IMR-90 (cell line): ENCODE data around the gene SEMA3G. TPM values are rescaled to one million over a fixed set of nuclear protein-coding genes. Genes with fewer than 3 reads are reported as not detected.

ENCODE experiments used
- ATAC-seq: fragments of 200-7000 bp; cut with Tn5 transposase; 2 replicates; pipeline ENCODE4 v1.9.1; 2020; ENCODE audit warnings: low read depth, mild to moderate bottlenecking, moderate library complexity
- BruUV-seq: library from RNA; stranded (reverse); fragments of 400-500 nt; replicated peaks from 2 replicates; lab custom pipeline; 2021; lab: Mats Ljungman, UMichigan
- CTCF ChIA-PET: fragments of 300-600 bp; formaldehyde crosslinking; extraction: SDS; loops from one replicate; lab custom pipeline; 2021; ENCODE audit warnings: antibody characterized with exemption; lab: Yijun Ruan, JAX
- POLR2A ChIA-PET: fragments of 300-600 bp; sonication (Branson Sonifier 250); formaldehyde crosslinking; loops from one replicate; lab custom pipeline; 2022; ENCODE audit warnings: antibody characterized with exemption; ENCODE audit not compliant: unreplicated experiment; lab: Charles Lee
- DNase-seq: peaks from one replicate; pipeline ENCODE4 v3.0.0; 2013
- H2AFZ ChIP-seq: replicated peaks from 2 replicates; pipeline ENCODE3; 2013; ENCODE audit warnings: low read length, mild to moderate bottlenecking; ENCODE audit not compliant: poor library complexity
- H2AK5ac ChIP-seq: 2 replicates; pipeline ENCODE4 v1.6.1; 2013; ENCODE audit warnings: low read depth, low read length, inconsistent platforms
- H2AK9ac ChIP-seq: replicated peaks from 2 replicates; pipeline ENCODE3; 2013; ENCODE audit warnings: mild to moderate bottlenecking, low read depth, low read length, moderate library complexity; ENCODE audit not compliant: poor library complexity
- H2BK120ac ChIP-seq: 2 replicates; pipeline ENCODE4 v1.6.1; 2013; ENCODE audit warnings: low read depth, low read length, inconsistent platforms
- H2BK15ac ChIP-seq: 3 replicates; pipeline ENCODE4 v1.6.1; 2013; ENCODE audit warnings: low read depth, low read length, inconsistent platforms
- H2BK20ac ChIP-seq: 2 replicates; pipeline ENCODE4 v1.6.1; 2013; ENCODE audit warnings: low read depth, mild to moderate bottlenecking, inconsistent platforms, low read length, moderate library complexity
- H2BK5ac ChIP-seq: 2 replicates; pipeline ENCODE4 v1.6.1; 2013; ENCODE audit warnings: mild to moderate bottlenecking, low read depth, low read length, inconsistent platforms; ENCODE audit not compliant: poor library complexity, severe bottlenecking
- H3K14ac ChIP-seq: replicated peaks from 2 replicates; pipeline ENCODE4 v1.6.1; 2013; ENCODE audit warnings: low read depth, low read length, inconsistent platforms
- H3K18ac ChIP-seq: 2 replicates; pipeline ENCODE4 v1.6.1; 2013; ENCODE audit warnings: low read depth, low read length, control low read depth
- H3K23ac ChIP-seq: 2 replicates; pipeline ENCODE4 v1.6.1; 2013; ENCODE audit warnings: low read depth, low read length, inconsistent platforms
- H3K27ac ChIP-seq: 2 replicates; pipeline ENCODE4 v1.5.1; 2013; ENCODE audit warnings: mild to moderate bottlenecking, control low read depth, low read length; ENCODE audit not compliant: insufficient read depth
- H3K27me3 ChIP-seq: 2 replicates; pipeline ENCODE4 v1.6.1; 2013; ENCODE audit warnings: low read length; ENCODE audit not compliant: control insufficient read depth, insufficient read depth
- H3K36me3 ChIP-seq: 2 replicates; pipeline ENCODE4 v1.6.1; 2013; ENCODE audit warnings: low read length, mixed read lengths; ENCODE audit not compliant: control insufficient read depth, insufficient read depth
- H3K4ac ChIP-seq: 2 replicates; pipeline ENCODE4 v1.6.1; 2013; ENCODE audit warnings: low read depth, low read length, inconsistent platforms
- H3K4me1 ChIP-seq: 2 replicates; pipeline ENCODE4 v1.6.1; 2013; ENCODE audit warnings: low read length, mixed read lengths; ENCODE audit not compliant: control insufficient read depth, insufficient read depth
- H3K4me2 ChIP-seq: 2 replicates; pipeline ENCODE4 v1.6.1; 2013; ENCODE audit warnings: low read depth, mild to moderate bottlenecking, control low read depth, low read length, moderate library complexity
- H3K4me3 ChIP-seq: 2 replicates; pipeline ENCODE4 v1.5.1; 2013; ENCODE audit warnings: low read depth, mild to moderate bottlenecking, control low read depth, low read length, moderate library complexity; ENCODE audit not compliant: insufficient read depth
- H3K56ac ChIP-seq: 2 replicates; pipeline ENCODE4 v1.6.1; 2013; ENCODE audit warnings: low read length, inconsistent platforms; ENCODE audit not compliant: insufficient read depth; ENCODE audit errors: extremely low read depth
- H3K79me1 ChIP-seq, 2 experiments: 2 replicates each; pipeline ENCODE4 v1.6.1; 2013; ENCODE audit warnings: low read length in 2 of 2, inconsistent platforms in 1 of 2, low read depth in 1 of 2
- H3K9ac ChIP-seq: 2 replicates; pipeline ENCODE4 v1.6.1; 2013; ENCODE audit warnings: low read depth, low read length, control low read depth
- H3K9me1 ChIP-seq: 2 replicates; pipeline ENCODE4 v1.6.1; 2013; ENCODE audit warnings: low read length, inconsistent platforms; ENCODE audit not compliant: insufficient read depth
- H3K9me3 ChIP-seq: 2 replicates; pipeline ENCODE4 v1.6.1; 2013; ENCODE audit warnings: low read length; ENCODE audit not compliant: control insufficient read depth, insufficient read depth
- H4K20me1 ChIP-seq: 2 replicates; pipeline ENCODE4 v1.6.1; 2013; ENCODE audit warnings: low read length, inconsistent platforms; ENCODE audit not compliant: insufficient read depth
- H4K5ac ChIP-seq: 2 replicates; pipeline ENCODE4 v1.6.1; 2013; ENCODE audit warnings: mild to moderate bottlenecking, low read depth, low read length, control low read depth
- H4K8ac ChIP-seq, 2 experiments: 2 replicates each; pipeline ENCODE4 v1.6.1; 2013; ENCODE audit warnings: low read depth in 2 of 2, low read length in 2 of 2, control low read depth in 1 of 2, inconsistent platforms in 1 of 2
- H4K91ac ChIP-seq: 2 replicates; pipeline ENCODE4 v1.6.1; 2013; ENCODE audit warnings: low read depth, low read length, inconsistent platforms; ENCODE audit not compliant: insufficient read depth
- FOS ChIP-seq: fragments of 150-350 bp; IDR thresholded peaks from 2 replicates; pipeline ENCODE4 v1.6.1; 2016; ENCODE audit warnings: low read depth, low read length
- MXI1 ChIP-seq: IDR thresholded peaks from 2 replicates; pipeline ENCODE4 v1.6.1; 2012; ENCODE audit warnings: low read depth, mild to moderate bottlenecking, low read length, moderate library complexity, borderline replicate concordance
- RAD21 ChIP-seq: IDR thresholded peaks from 2 replicates; pipeline ENCODE4 v1.6.1; 2012; ENCODE audit warnings: low read length, improper control_type of control experiment
- WGBS, 2 experiments: methylation state at CpG; one replicate each; pipeline versions ENCODE4 v1.1.5 to v1.1.7; 2013; ENCODE audit warnings: missing lambda C conversion rate in 2 of 2; ENCODE audit not compliant: insufficient read length in 1 of 2; ENCODE audit errors: extremely low coverage in 2 of 2; 5-methylcytosine and 5-hydroxymethylcytosine counted together
- dilution Hi-C: fragments of 300-500 bp; cut with HindIII; formaldehyde crosslinking; loops from one replicate; pipeline ENCODE4 v1.14.3; 2018; ENCODE audit warnings: low sequenced_read_pairs; ENCODE audit not compliant: unreplicated experiment
- in situ Hi-C: fragments of 300-500 bp; cut with MboI; formaldehyde crosslinking; loops from 3 replicates; pipeline ENCODE4 v1.14.3; 2019; ENCODE audit warnings: low sequenced_read_pairs, inconsistent platforms, mixed read lengths
- intact Hi-C: fragments of 100-400 bp; cut with micrococcal nuclease; formaldehyde crosslinking; loops from 2 replicates; pipeline ENCODE4 v1.10.0; 2022
- polyA plus RNA-seq, 3 experiments: library from polyadenylated mRNA; depleted of rRNA; stranded (reverse); fragments of >200 nt; gene quantifications; 2 replicates each; pipeline ENCODE4 v1.2.3, GENCODE V29; 2012; ENCODE audit warnings: low replicate concordance in 1 of 3
- total RNA-seq: library from RNA; depleted of rRNA; stranded (reverse); fragments of >200 nt; gene quantifications from 2 replicates; pipeline ENCODE4 v1.2.3, GENCODE V29; 2012

Gene SEMA3G
- total and polyA plus RNA-seq, 2 of the 4 experiments (the other 2 are of a cell fraction): 0.07 TPM; not detected in 1

DNA sequence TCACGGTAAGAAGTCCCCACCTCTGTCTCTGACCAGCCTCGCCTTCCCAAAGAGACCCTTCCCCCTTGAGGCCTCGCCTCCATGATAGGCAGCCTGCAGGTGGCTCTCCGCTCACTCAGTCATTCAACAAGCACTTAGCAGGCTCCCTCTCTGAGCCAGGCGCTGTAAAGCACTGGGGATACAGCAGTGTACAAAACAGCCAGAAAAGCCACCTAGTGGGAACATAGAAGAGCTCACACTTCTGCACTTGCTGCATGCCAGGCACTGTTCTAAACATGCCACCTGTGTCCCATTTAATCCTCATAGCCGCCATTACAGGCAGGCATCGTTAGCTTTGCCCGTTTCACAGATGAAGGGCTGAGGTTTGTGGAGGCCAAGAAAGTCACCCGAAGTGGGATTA lies 56.0 kb downstream of the SEMA3G start:
- intact Hi-C loops (loop anchor here (5.0 kb wide), 1 partner anchor 97 kb away; no protein-coding TSS in a partner anchor), in situ Hi-C loops (no loop called here), dilution Hi-C loops (no loop called here)
- H4K91ac ChIP-seq: no peak overlapping the region
- H2BK120ac ChIP-seq: no peak overlapping the region
- ATAC-seq (no peak), DNase-seq (no peak)
- H2AK9ac ChIP-seq: peak overlapping the region; percentile 61
- no peak overlapping the region for H3K9ac ChIP-seq
- H4K20me1 ChIP-seq: no peaks in the 10 kb centered on the region; the same call in 1 of the 2 replicates
- POLR2A ChIA-PET: no interaction called here
- H3K27ac ChIP-seq: no peak overlapping the region
- H3K18ac ChIP-seq: no peak overlapping the region
- H3K9me1 ChIP-seq: no peaks in the 10 kb centered on the region
- BruUV-seq: no TSS peak
- no peak overlapping the region for H2BK20ac ChIP-seq
- H4K8ac ChIP-seq: no peak overlapping the region
- H3K79me1 ChIP-seq: no peaks in the 10 kb centered on the region
- H3K4me2 ChIP-seq: no peak overlapping the region
- H2AK5ac ChIP-seq: no peak overlapping the region
- peaks cover 1% of the 10 kb centered on the region; the same call in 1 of the 2 replicates for H3K36me3 ChIP-seq
- H4K5ac ChIP-seq: no peak overlapping the region
- 56% methylated on average over 3 of the region's 9 CpGs; no CpG with 5 or more reads in 1 of the 2 experiments for WGBS, 2 experiments
- no peaks in the 10 kb centered on the region; the same call in 1 of the 2 replicates for H3K27me3 ChIP-seq
- TF ChIP-seq RAD21 (no peak), MXI1 (no peak), FOS (no peak)
- no peaks in the 10 kb centered on the region for H3K9me3 ChIP-seq
- H3K23ac ChIP-seq: no peak overlapping the region
- no peak overlapping the region for H3K14ac ChIP-seq
- no peak overlapping the region for H3K4ac ChIP-seq
- H3K4me3 ChIP-seq: no peak overlapping the region
- H3K56ac ChIP-seq: no peak overlapping the region
- H2AFZ ChIP-seq: peak overlapping the region; percentile 23
- CTCF ChIA-PET: no interaction called here
- H2BK15ac ChIP-seq: no peak overlapping the region
- H2BK5ac ChIP-seq: no peak overlapping the region
- no peaks in the 10 kb centered on the region for H3K4me1 ChIP-seq
